ENCODE measurements around the gene SHC3. TPM values are rescaled to one million over a fixed set of nuclear protein-coding genes. Genes with fewer than 3 reads are reported as not detected.

The SHC3 gene
- total and polyA plus RNA-seq, 2 donors (not counting 3 experiments of a cell fraction or from before 2014, with no cell fraction given), result 1.0 to 2.0 TPM

GRCh38 chr9:89022902-89023301 lies 155.7 kb downstream of the SHC3 start:
- TF ChIP-seq GATA2 (IDR thresholded peaks at IDR 0.05; ENCODE audit: insufficient read depth, insufficient read length, low read depth, low read length) (no peak), POLR2A (IDR thresholded peaks at IDR 0.05; ENCODE audit: low read depth, low read length) (no peak), FOS (IDR thresholded peaks at IDR 0.05; ENCODE audit: borderline replicate concordance, insufficient read depth, low read length) (no peak), JUN (IDR thresholded peaks at IDR 0.05; ENCODE audit: borderline replicate concordance, insufficient read depth, insufficient read length, low read depth) (no peak), EZH2 (IDR thresholded peaks at IDR 0.05; ENCODE audit: borderline replicate concordance, low read depth, low read length, severe bottlenecking) (no peak), MAX (IDR thresholded peaks at IDR 0.05; ENCODE audit: insufficient read depth, insufficient read length) (no peak), POLR2AphosphoS5 (IDR thresholded peaks at IDR 0.05; ENCODE audit: insufficient read depth, low read depth, low read length) (no peak), CTCF (IDR thresholded peaks at IDR 0.05; ENCODE audit: extremely low read depth in 1 of 2, insufficient read depth in 1 of 2, low read depth in 1 of 2, low read length in 2 of 2) (no peak), MYC (IDR thresholded peaks at IDR 0.05; ENCODE audit: low read depth, low read length) (no peak)
- Histone ChIP-seq H3K4me3 (replicated peaks in 1 of 3; ENCODE audit: insufficient read depth in 1 of 3, low read depth in 1 of 3, low read length in 3 of 3) (no peak overlapping the region), H3K9me1 (replicated peaks; ENCODE audit: control insufficient read depth, extremely low read depth, insufficient read depth, low read length) (no peaks in the 10 kb centered on the region), H3K79me2 (ENCODE audit: control insufficient read depth, insufficient read depth, low read length) (no peaks in the 10 kb centered on the region), H3K36me3 (ENCODE audit: control insufficient read depth in 2 of 2, extremely low read depth in 1 of 2, insufficient read depth in 2 of 2, low read length in 2 of 2) (no peaks in the 10 kb centered on the region), H3K9ac (replicated peaks; ENCODE audit: extremely low read depth, insufficient read depth, low read length) (no peak overlapping the region), H3K27ac (ENCODE audit: insufficient read depth, low read depth, low read length) (no peak overlapping the region), H4K20me1 (replicated peaks; ENCODE audit: control insufficient read depth, extremely low read depth, insufficient read depth, low read length) (no peaks in the 10 kb centered on the region), H3K9me3 (replicated peaks; ENCODE audit: control insufficient read depth, insufficient read depth, low read length) (no peaks in the 10 kb centered on the region), H3K4me2 (ENCODE audit: insufficient read depth, low read length) (no peak overlapping the region), H3K27me3 (ENCODE audit: control insufficient read depth in 2 of 2, insufficient read depth in 2 of 2, low read length in 2 of 2) (no peaks in the 10 kb centered on the region), H2AFZ (ENCODE audit: low read depth, low read length) (no peak overlapping the region), H3K4me1 (ENCODE audit: control insufficient read depth, extremely low read depth, insufficient read depth, low read length) (no peaks in the 10 kb centered on the region)
- BruUV-seq (replicated peaks), result no TSS peak
- FAIRE-seq (no peak), DNase-seq (ENCODE audit: low read depth, low spot score) (peak; percentile 35)
- dilution Hi-C loops (cut with MboI; ENCODE audit: extremely low pct_ligation_motif_present, low sequenced_read_pairs) (no loop called here), intact Hi-C loops (cut with micrococcal nuclease) (no loop called here)
- CTCF ChIA-PET, result no interaction called here
- POLR2A ChIA-PET, result no interaction called here
